IPS-15b (cell line): ENCODE results near the gene LRRC2.
"Not testable (repeated sequence)": the region's sequence is repeated elsewhere in the genome, so short reads cannot be mapped to it uniquely, and the experiment has no call there.

ENCODE experiments used
- H3K27me3 ChIP-seq: one replicate; pipeline ENCODE4 v1.6.1; 2013; ENCODE audit warnings: low read length; ENCODE audit not compliant: control insufficient read depth, insufficient read depth
- H3K36me3 ChIP-seq: one replicate; pipeline ENCODE4 v1.6.1; 2013; ENCODE audit warnings: low read length; ENCODE audit not compliant: control insufficient read depth, insufficient read depth
- H3K4me1 ChIP-seq: one replicate; pipeline ENCODE4 v1.6.1; 2013; ENCODE audit warnings: mild to moderate bottlenecking, low read length; ENCODE audit not compliant: control insufficient read depth, insufficient read depth
- H3K4me3 ChIP-seq: one replicate; pipeline ENCODE4 v1.5.1; 2013; ENCODE audit warnings: low read depth, low read length
- H3K9ac ChIP-seq: one replicate; pipeline ENCODE4 v1.6.1; 2013; ENCODE audit warnings: low read depth, mild to moderate bottlenecking, low read length
- H3K9me3 ChIP-seq: one replicate; pipeline ENCODE4 v1.6.1; 2013; ENCODE audit warnings: mild to moderate bottlenecking, low read length; ENCODE audit not compliant: control insufficient read depth, insufficient read depth

Gene LRRC2

GRCh38 chr3:46578973-46579755 lies 13.1 kb upstream of the LRRC2 start:
- Histone ChIP-seq H3K9me3 (no peaks in the 10 kb centered on the region), H3K4me3 (peak overlapping the region; percentile 66), H3K9ac (peak overlapping the region; percentile 72), H3K27me3 (no peaks in the 10 kb centered on the region), H3K4me1 (peaks cover 20% of the 10 kb centered on the region), H3K36me3 (peaks cover 33% of the 10 kb centered on the region)

- not testable (repeated sequence) for H3K9me3 ChIP-seq, H3K27me3 ChIP-seq
- Histone ChIP-seq H3K4me3 (peak overlapping the region; percentile 66), H3K4me1 (peaks cover 28% of the 10 kb centered on the region), H3K9ac (peak overlapping the region; percentile 72), H3K36me3 (peaks cover 24% of the 10 kb centered on the region)
Observed at GRCh38 chr3:46577580-46578249, 11.6 kb upstream of the LRRC2 start.

- Histone ChIP-seq H3K36me3 (peaks cover 18% of the 10 kb centered on the region), H3K4me3 (peak overlapping the region; percentile 66), H3K27me3 (no peaks in the 10 kb centered on the region), H3K4me1 (peaks cover 28% of the 10 kb centered on the region), H3K9ac (peak overlapping the region; percentile 57), H3K9me3 (no peaks in the 10 kb centered on the region)
Observed at GRCh38 chr3:46576879-46577278, 10.8 kb upstream of the LRRC2 start.

GRCh38 chr3:46576386-46576785 lies 10.3 kb upstream of the LRRC2 start:
- Histone ChIP-seq H3K9ac (peak overlapping the region; percentile 57), H3K4me3 (peak overlapping the region; percentile 66), H3K36me3 (peaks cover 18% of the 10 kb centered on the region), H3K9me3 (no peaks in the 10 kb centered on the region), H3K27me3 (no peaks in the 10 kb centered on the region), H3K4me1 (peaks cover 28% of the 10 kb centered on the region)

GRCh38 chr3:46575577-46576222 lies 9.6 kb upstream of the LRRC2 start:
- peaks cover 24% of the 10 kb centered on the region for H3K4me1 ChIP-seq
- H3K4me3 ChIP-seq = peak overlapping the region; percentile 66
- H3K9ac ChIP-seq = peak overlapping the region; percentile 70
- H3K9me3 ChIP-seq = no peaks in the 10 kb centered on the region
- H3K36me3 ChIP-seq = peaks cover 15% of the 10 kb centered on the region
- no peaks in the 10 kb centered on the region for H3K27me3 ChIP-seq

GRCh38 chr3:46574881-46575576 lies 8.9 kb upstream of the LRRC2 start:
- H3K36me3 ChIP-seq = peaks cover 9% of the 10 kb centered on the region
- H3K27me3 ChIP-seq = no peaks in the 10 kb centered on the region
- peak overlapping the region; percentile 66 for H3K4me3 ChIP-seq
- H3K9me3 ChIP-seq = no peaks in the 10 kb centered on the region
- H3K4me1 ChIP-seq = peaks cover 20% of the 10 kb centered on the region
- H3K9ac ChIP-seq = peak overlapping the region; percentile 48

GRCh38 chr3:46574243-46574646 lies 8.1 kb upstream of the LRRC2 start:
- Histone ChIP-seq H3K9me3 (no peaks in the 10 kb centered on the region), H3K27me3 (no peaks in the 10 kb centered on the region), H3K36me3 (peaks cover 1% of the 10 kb centered on the region), H3K4me1 (peaks cover 20% of the 10 kb centered on the region), H3K9ac (peak overlapping the region; percentile 1), H3K4me3 (peak overlapping the region; percentile 66)

GRCh38 chr3:46573701-46574100 lies 7.6 kb upstream of the LRRC2 start:
- peaks cover 20% of the 10 kb centered on the region for H3K4me1 ChIP-seq
- H3K9ac ChIP-seq = peak overlapping the region; percentile 1
- no peaks in the 10 kb centered on the region for H3K36me3 ChIP-seq
- H3K9me3 ChIP-seq = no peaks in the 10 kb centered on the region
- H3K4me3 ChIP-seq = peak overlapping the region; percentile 1
- H3K27me3 ChIP-seq = no peaks in the 10 kb centered on the region

GRCh38 chr3:46571684-46572083 lies 5.6 kb upstream of the LRRC2 start:
- H3K36me3 ChIP-seq = no peaks in the 10 kb centered on the region
- no peaks in the 10 kb centered on the region for H3K27me3 ChIP-seq
- H3K4me3 ChIP-seq = no peak overlapping the region
- H3K9me3 ChIP-seq = no peaks in the 10 kb centered on the region
- no peak overlapping the region for H3K9ac ChIP-seq
- H3K4me1 ChIP-seq = peaks cover 20% of the 10 kb centered on the region

GRCh38 chr3:46565607-46566039 lies 479 bp downstream of the LRRC2 start:
- no peaks in the 10 kb centered on the region for H3K36me3 ChIP-seq
- H3K4me3 ChIP-seq = peak overlapping the region; percentile 73
- no peaks in the 10 kb centered on the region for H3K27me3 ChIP-seq
- H3K9ac ChIP-seq = no peak overlapping the region
- H3K4me1 ChIP-seq = peaks cover 17% of the 10 kb centered on the region
- no peaks in the 10 kb centered on the region for H3K9me3 ChIP-seq

- Histone ChIP-seq H3K4me1 (peaks cover 19% of the 10 kb centered on the region), H3K36me3 (no peaks in the 10 kb centered on the region), H3K27me3 (no peaks in the 10 kb centered on the region), H3K9ac (no peak overlapping the region), H3K9me3 (no peaks in the 10 kb centered on the region), H3K4me3 (peak overlapping the region; percentile 73)
Observed at GRCh38 chr3:46565077-46565476, 1.0 kb downstream of the LRRC2 start.
